Brain microvascular endothelial cell (primary cell): ENCODE measurements around the gene TPH2.

Experiments used
- DNase-seq: peaks from one replicate; pipeline ENCODE4 v3.0.0-alpha.2; 2020
- H3K27ac ChIP-seq: fragments of 250-450 bp; sonication (Bioruptor Pico); 2 replicates; pipeline ENCODE4 v1.5.1; 2020; ENCODE audit warnings: mild to moderate bottlenecking, moderate library complexity
- H3K27me3 ChIP-seq: fragments of 250-450 bp; sonication (Bioruptor Pico); replicated peaks from 2 replicates; pipeline ENCODE4 v1.5.1; 2020; ENCODE audit warnings: mild to moderate bottlenecking
- H3K36me3 ChIP-seq: fragments of 250-450 bp; sonication (Bioruptor Pico); replicated peaks from 2 replicates; pipeline ENCODE4 v1.5.1; 2020; ENCODE audit warnings: mild to moderate bottlenecking
- H3K4me3 ChIP-seq: 2 replicates; pipeline ENCODE4 v1.5.1; 2011; ENCODE audit warnings: low read depth, mild to moderate bottlenecking, control low read depth, low read length, moderate library complexity
- CTCF ChIP-seq: IDR thresholded peaks from 2 replicates; pipeline ENCODE4 v1.5.1; 2011; ENCODE audit warnings: low read depth, mild to moderate bottlenecking, moderate library complexity, low read length, control low read depth, inconsistent platforms; ENCODE audit errors: missing control alignments
- in situ Hi-C: cut with HindIII; loops from 2 replicates; pipeline ENCODE4 v1.10.0; 2017; ENCODE audit warnings: low sequenced_read_pairs, low pct_ligation_motif_present

The TPH2 gene

GRCh38 chr12:71945121-71945520, 6.5 kb downstream of the TPH2 start:
- TF ChIP-seq CTCF: no peak
- Histone ChIP-seq H3K27me3 (no peaks in the 10 kb centered on the region), H3K27ac (no peak overlapping the region), H3K4me3 (no peak overlapping the region), H3K36me3 (no peaks in the 10 kb centered on the region)
- in situ Hi-C loops: no loop called here
- DNase-seq: no peak

GRCh38 chr12:71945883-71946282, 7.2 kb downstream of the TPH2 start:
- in situ Hi-C loops: no loop called here
- no peaks in the 10 kb centered on the region for H3K36me3 ChIP-seq
- H3K4me3 ChIP-seq: no peak overlapping the region
- no peaks in the 10 kb centered on the region for H3K27me3 ChIP-seq
- no peak overlapping the region for H3K27ac ChIP-seq
- DNase-seq: no peak
- TF ChIP-seq CTCF: no peak

GRCh38 chr12:71947645-71948105, 9.0 kb downstream of the TPH2 start:
- in situ Hi-C loops: no loop called here
- Histone ChIP-seq H3K4me3 (no peak overlapping the region), H3K36me3 (no peaks in the 10 kb centered on the region), H3K27me3 (no peaks in the 10 kb centered on the region), H3K27ac (no peak overlapping the region)
- no peak for DNase-seq
- no peak for TF ChIP-seq CTCF

- no peak for TF ChIP-seq CTCF
- Histone ChIP-seq H3K27me3 (no peaks in the 10 kb centered on the region), H3K27ac (no peak overlapping the region), H3K36me3 (no peaks in the 10 kb centered on the region), H3K4me3 (no peak overlapping the region)
- DNase-seq: no peak
- in situ Hi-C loops: no loop called here
These were observed 9.7 kb downstream of the TPH2 start for GRCh38 chr12:71948390-71948789.

- Histone ChIP-seq H3K27ac (no peak overlapping the region), H3K36me3 (no peaks in the 10 kb centered on the region), H3K27me3 (no peaks in the 10 kb centered on the region), H3K4me3 (no peak overlapping the region)
- no peak for DNase-seq
- in situ Hi-C loops: no loop called here
- TF ChIP-seq CTCF: no peak
These were observed 11.0 kb downstream of the TPH2 start for GRCh38 chr12:71949646-71950045.

- Histone ChIP-seq H3K36me3 (no peaks in the 10 kb centered on the region), H3K27ac (no peak overlapping the region), H3K4me3 (no peak overlapping the region), H3K27me3 (no peaks in the 10 kb centered on the region)
- no peak for TF ChIP-seq CTCF
- no peak for DNase-seq
- in situ Hi-C loops: no loop called here
These were observed 11.8 kb downstream of the TPH2 start for GRCh38 chr12:71950404-71950803.
